Motor neuron (in vitro differentiated cells): ENCODE data around the gene MAP2K3. TPM values are rescaled to one million over a fixed set of nuclear protein-coding genes. Genes with fewer than 3 reads are reported as not detected.

Experiments
- ATAC-seq, 8 experiments: fragments of 200-7000 bp; cut with Tn5 transposase; replicated peaks in 6 of 8; 2 replicates each; pipeline ENCODE4 v1.8.0; 2021; ENCODE audit warnings: mild to moderate bottlenecking in 8 of 8, moderate library complexity in 8 of 8
- H3K27ac ChIP-seq, 2 donors: fragments of 250-450 bp; sonication (Bioruptor Pico); 2 replicates each; pipeline ENCODE4 v1.9.0; 2021; ENCODE audit warnings: antibody characterized with exemption in 2 of 2, mild to moderate bottlenecking in 2 of 2, moderate library complexity in 1 of 2
- H3K4me1 ChIP-seq, 2 donors: fragments of 250-450 bp; sonication (Bioruptor Pico); replicated peaks in 1 of 2; 2 replicates each; pipeline ENCODE4 v1.6.1; 2021; ENCODE audit warnings: antibody characterized with exemption in 2 of 2, mild to moderate bottlenecking in 2 of 2, moderate library complexity in 1 of 2
- H3K4me3 ChIP-seq, 5 donors: fragments of 250-450 bp; sonication (Bioruptor Pico); 2 replicates each; pipeline ENCODE4 v1.9.0; 2021; ENCODE audit warnings: antibody characterized with exemption in 5 of 5, mild to moderate bottlenecking in 5 of 5, moderate library complexity in 4 of 5
- WGBS, 10 experiments: fragments of 450-650 bp; shearing (Covaris generic); methylation state at CpG; one replicate each; pipeline ENCODE4 v1.0.0; 2022; 5-methylcytosine and 5-hydroxymethylcytosine counted together
- in situ Hi-C, 9 experiments: fragments of 400-800 bp; cut with MboI; loops; one replicate each; pipeline ENCODE4 v1.15.0; 2021; ENCODE audit warnings: low sequenced_read_pairs in 9 of 9, low pct_unique_long_range_greater_than_20kb in 2 of 9; ENCODE audit not compliant: unreplicated experiment in 9 of 9
- total RNA-seq, 8 experiments: library from RNA; unstranded; fragments of 300-600 nt; gene quantifications; 2 replicates each; pipeline versions ENCODE4 v1.2.3 to v1.2.4, GENCODE V29; 2022

Gene MAP2K3
- total RNA-seq, 8 experiments from 2014 or later = 3.8 to 41.7 (median 6.7) TPM

- no peak for ATAC-seq
- no peak overlapping the region for H3K4me3 ChIP-seq
Measured at GRCh38 chr17:21351366-21352065, 67.0 kb downstream of the MAP2K3 start.

GRCh38 chr17:21352221-21352980 is 67.9 kb downstream of the MAP2K3 start:
- peak in 3 of 8 experiments; percentile 23 to 35 (median 24) for ATAC-seq
- Histone ChIP-seq H3K4me1 (peaks cover 31 to 42% of the 10 kb centered on the region in 2 donors), H3K27ac (no peak overlapping the region), H3K4me3 (no peak overlapping the region)
- in situ Hi-C loops = no loop called here
- WGBS, 10 experiments = 60 to 100% (median 80%) methylated on average over 1 to 16 of the region's 23 CpGs; no CpG with 5 or more reads in 1 of the 10 experiments

More at GRCh38 chr17:21351366-21352065, 67.0 kb downstream of the MAP2K3 start:
- in situ Hi-C loops = no loop called here
- WGBS, 10 experiments = 60 to 80% methylated on average over 1 of the region's 3 CpGs; no CpG with 5 or more reads in 8 of the 10 experiments
- no peak overlapping the region for H3K27ac ChIP-seq
- H3K4me1 ChIP-seq = peaks cover 22 to 33% of the 10 kb centered on the region in 2 donors

GRCh38 chr17:21352981-21353265 is 68.4 kb downstream of the MAP2K3 start:
- H3K27ac ChIP-seq = no peak overlapping the region
- peaks cover 36 to 47% of the 10 kb centered on the region in 2 donors for H3K4me1 ChIP-seq
- WGBS, 10 experiments = 60 to 100% (median 82%) methylated on average over 1 to 5 of the region's 8 CpGs; no CpG with 5 or more reads in 5 of the 10 experiments
- ATAC-seq = no peak
- in situ Hi-C loops = no loop called here
- no peak overlapping the region for H3K4me3 ChIP-seq

GRCh38 chr17:21353326-21354010 is 69.0 kb downstream of the MAP2K3 start:
- H3K4me1 ChIP-seq = peaks cover 42 to 52% of the 10 kb centered on the region in 2 donors
- H3K27ac ChIP-seq = no peak overlapping the region
- in situ Hi-C loops = no loop called here
- H3K4me3 ChIP-seq = no peak overlapping the region
- 10 to 96% (median 90%) methylated on average over 2 to 10 of the region's 13 CpGs; no CpG with 5 or more reads in 1 of the 10 experiments for WGBS, 10 experiments
- peak in 1 of 8 experiments; percentile 22 for ATAC-seq

GRCh38 chr17:21354796-21355385 is 70.4 kb downstream of the MAP2K3 start:
- ATAC-seq = no peak
- peaks cover 56 to 62% of the 10 kb centered on the region in 2 donors for H3K4me1 ChIP-seq
- 80 to 100% (median 100%) methylated on average over 1 to 2 of the region's 13 CpGs; no CpG with 5 or more reads in 7 of the 10 experiments for WGBS, 10 experiments
- in situ Hi-C loops = no loop called here
- H3K4me3 ChIP-seq = no peak overlapping the region
- no peak overlapping the region for H3K27ac ChIP-seq

GRCh38 chr17:21355586-21355985 is 71.1 kb downstream of the MAP2K3 start:
- Histone ChIP-seq H3K4me1 (peaks cover 63 to 69% of the 10 kb centered on the region in 2 donors), H3K27ac (no peak overlapping the region), H3K4me3 (no peak overlapping the region)
- WGBS, 10 experiments = no CpG with 5 or more reads among the region's 12 CpGs
- in situ Hi-C loops = no loop called here
- ATAC-seq = no peak

GRCh38 chr17:21356537-21357127 is 72.1 kb downstream of the MAP2K3 start:
- H3K4me1 ChIP-seq = peaks cover 69 to 72% of the 10 kb centered on the region in 2 donors
- no peak overlapping the region for H3K27ac ChIP-seq
- in situ Hi-C loops = no loop called here
- no peak overlapping the region for H3K4me3 ChIP-seq
- 54 to 100% (median 81%) methylated on average over 1 to 2 of the region's 2 CpGs; no CpG with 5 or more reads in 1 of the 10 experiments for WGBS, 10 experiments
- no peak for ATAC-seq

GRCh38 chr17:21357281-21357680 is 72.8 kb downstream of the MAP2K3 start:
- H3K4me3 ChIP-seq = no peak overlapping the region
- H3K4me1 ChIP-seq = peaks cover 65 to 67% of the 10 kb centered on the region in 2 donors
- no peak for ATAC-seq
- in situ Hi-C loops = no loop called here
- no peak overlapping the region for H3K27ac ChIP-seq
- 18 to 94% (median 60%) methylated on average over 1 to 4 of the region's 5 CpGs for WGBS, 10 experiments

GRCh38 chr17:21357696-21358656 is 73.5 kb downstream of the MAP2K3 start:
- in situ Hi-C loops = no loop called here
- 7 to 27% (median 21%) methylated on average over 1 to 3 of the region's 10 CpGs; no CpG with 5 or more reads in 5 of the 10 experiments for WGBS, 10 experiments
- Histone ChIP-seq H3K4me1 (peaks cover 58 to 62% of the 10 kb centered on the region in 2 donors), H3K4me3 (no peak overlapping the region), H3K27ac (peak overlapping the region in 1 of 2 donors; percentile 45)
- peak in 5 of 8 experiments; percentile 60 to 74 (median 70) for ATAC-seq

GRCh38 chr17:21358682-21359482 is 74.4 kb downstream of the MAP2K3 start:
- WGBS, 10 experiments = 0 to 80% (median 48%) methylated on average over 1 to 8 of the region's 12 CpGs; no CpG with 5 or more reads in 2 of the 10 experiments
- ATAC-seq = peak in 7 of 8 experiments; percentile 15 to 98 (median 30)
- peak overlapping the region in 1 of 2 donors; percentile 45 for H3K27ac ChIP-seq
- no peak overlapping the region for H3K4me3 ChIP-seq
- peaks cover 56 to 61% of the 10 kb centered on the region in 2 donors for H3K4me1 ChIP-seq
- in situ Hi-C loops = no loop called here

GRCh38 chr17:21359483-21359840 is 75.0 kb downstream of the MAP2K3 start:
- no peak for ATAC-seq
- in situ Hi-C loops = no loop called here
- 20 to 100% (median 77%) methylated on average over 1 to 4 of the region's 9 CpGs; no CpG with 5 or more reads in 4 of the 10 experiments for WGBS, 10 experiments
- no peak overlapping the region for H3K4me3 ChIP-seq
- no peak overlapping the region for H3K27ac ChIP-seq
- peaks cover 56 to 60% of the 10 kb centered on the region in 2 donors for H3K4me1 ChIP-seq
